NCI-H1105 treated with DMSO at 0.1 percent for 48 hours (cell line): ENCODE results near the gene TECPR1.

Experiments
- DNase-seq: peaks from one replicate; lab custom pipeline; 2025; lab: John Stamatoyannopoulos, UW

TECPR1 gene

DNA sequence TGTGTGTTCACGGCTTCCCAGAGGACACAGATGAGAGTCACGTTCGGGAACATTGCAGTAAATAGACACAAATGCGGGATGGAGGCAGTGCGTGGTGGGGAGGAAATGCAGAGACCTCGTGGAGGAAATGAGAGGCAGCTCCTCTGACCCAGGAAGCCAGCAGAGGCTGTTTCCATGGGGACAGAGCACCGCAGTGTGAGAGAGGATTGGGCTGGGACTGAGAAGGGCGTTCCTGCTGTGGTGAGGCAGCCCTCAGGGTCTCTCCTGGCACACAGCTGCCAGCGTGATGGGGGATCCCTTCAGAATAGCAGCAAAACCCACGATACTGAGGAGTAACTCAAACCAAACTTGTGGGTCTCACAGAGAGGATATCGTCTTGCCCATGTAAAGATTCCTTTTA is 62.5 kb downstream of the TECPR1 start:
- DNase-seq, result no peak

DNA sequence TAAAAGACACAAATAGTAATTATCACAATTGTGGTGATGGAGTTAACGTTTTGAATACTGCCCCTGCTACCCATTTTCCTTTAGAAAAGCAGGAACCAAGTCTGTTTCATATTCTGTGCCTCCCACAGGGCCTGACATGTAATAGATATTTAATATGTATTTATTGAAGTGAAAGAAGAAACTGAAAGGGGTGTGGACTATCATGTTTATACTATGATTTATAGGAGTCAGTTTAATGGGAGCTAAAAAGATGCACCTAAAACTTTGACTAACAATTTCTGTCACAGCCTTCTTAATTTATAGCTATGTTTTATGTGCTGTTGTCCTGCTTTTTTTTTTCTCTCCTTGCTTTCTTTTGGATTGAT is 64.9 kb downstream of the TECPR1 start:
- no peak for DNase-seq

DNA sequence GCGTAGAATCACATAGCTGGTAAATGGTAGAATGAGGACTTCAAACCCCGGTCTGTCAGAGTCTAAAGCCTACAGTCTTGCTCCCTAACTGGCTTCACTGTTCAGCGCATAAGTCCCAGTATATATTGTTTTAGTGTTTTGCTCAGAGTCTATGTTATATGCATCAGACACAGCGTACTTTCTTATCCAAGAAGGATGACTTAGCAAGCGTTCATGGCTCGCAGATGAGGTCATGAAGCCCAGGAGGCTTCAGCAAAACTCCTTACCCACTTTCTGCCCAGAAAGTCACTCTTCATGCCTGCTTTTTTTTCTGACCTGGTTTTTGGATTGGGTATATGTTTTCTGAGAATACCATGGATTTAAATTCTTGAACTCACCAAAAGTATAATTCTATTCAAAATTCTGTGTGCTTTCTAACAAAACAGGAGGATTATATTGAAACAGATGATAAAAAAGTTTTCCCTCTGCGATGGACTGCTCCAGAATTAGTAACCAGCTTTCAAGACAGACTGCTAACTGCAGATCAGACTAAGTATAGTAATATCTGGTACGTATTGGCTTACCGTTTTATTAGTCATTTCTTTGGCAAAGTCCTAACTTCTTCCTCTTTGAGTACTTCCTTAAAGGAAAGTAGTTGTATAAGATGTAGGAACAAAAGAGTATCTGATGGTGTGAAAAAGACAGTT is 65.4 kb downstream of the TECPR1 start:
- DNase-seq, result no peak

DNA sequence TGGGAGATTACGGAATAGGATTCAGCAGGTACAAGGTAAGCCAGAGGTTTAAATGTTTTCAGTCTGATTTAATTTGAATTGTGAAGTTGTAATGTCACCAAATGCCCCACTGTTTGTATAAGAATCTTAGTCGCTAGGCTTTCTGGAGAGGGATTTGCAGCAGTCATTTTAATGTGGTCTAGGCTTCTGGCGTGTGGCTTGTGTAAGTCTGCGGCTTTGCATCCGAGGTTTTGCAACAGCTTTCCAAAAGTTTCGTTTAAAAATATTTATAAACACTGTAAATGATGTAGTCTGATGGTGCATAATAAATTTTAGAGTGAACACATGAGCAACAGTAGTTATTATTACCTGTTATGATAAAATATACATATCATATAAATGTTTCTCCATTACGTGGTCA is 66.9 kb downstream of the TECPR1 start:
- no peak for DNase-seq

DNA sequence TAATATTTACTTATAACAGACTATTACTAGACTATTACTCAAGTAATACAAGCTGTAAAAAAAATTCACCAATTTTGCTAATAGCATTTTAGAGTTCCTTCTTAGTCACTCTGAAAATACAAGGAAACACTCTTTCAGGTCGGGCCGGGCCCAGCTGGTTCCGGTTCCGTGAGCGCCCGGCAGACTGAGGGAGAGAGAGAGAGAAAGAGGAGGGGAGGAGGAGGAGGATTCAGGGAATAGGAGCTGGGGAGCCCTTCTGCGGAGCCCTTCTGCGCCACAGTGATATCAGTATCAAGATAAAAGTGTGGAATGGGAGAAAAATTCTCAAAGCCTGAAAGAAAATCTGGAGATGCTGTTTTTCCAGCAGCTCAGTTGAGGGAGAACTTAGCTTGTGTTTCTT is 71.3 kb downstream of the TECPR1 start:
- no peak for DNase-seq

DNA sequence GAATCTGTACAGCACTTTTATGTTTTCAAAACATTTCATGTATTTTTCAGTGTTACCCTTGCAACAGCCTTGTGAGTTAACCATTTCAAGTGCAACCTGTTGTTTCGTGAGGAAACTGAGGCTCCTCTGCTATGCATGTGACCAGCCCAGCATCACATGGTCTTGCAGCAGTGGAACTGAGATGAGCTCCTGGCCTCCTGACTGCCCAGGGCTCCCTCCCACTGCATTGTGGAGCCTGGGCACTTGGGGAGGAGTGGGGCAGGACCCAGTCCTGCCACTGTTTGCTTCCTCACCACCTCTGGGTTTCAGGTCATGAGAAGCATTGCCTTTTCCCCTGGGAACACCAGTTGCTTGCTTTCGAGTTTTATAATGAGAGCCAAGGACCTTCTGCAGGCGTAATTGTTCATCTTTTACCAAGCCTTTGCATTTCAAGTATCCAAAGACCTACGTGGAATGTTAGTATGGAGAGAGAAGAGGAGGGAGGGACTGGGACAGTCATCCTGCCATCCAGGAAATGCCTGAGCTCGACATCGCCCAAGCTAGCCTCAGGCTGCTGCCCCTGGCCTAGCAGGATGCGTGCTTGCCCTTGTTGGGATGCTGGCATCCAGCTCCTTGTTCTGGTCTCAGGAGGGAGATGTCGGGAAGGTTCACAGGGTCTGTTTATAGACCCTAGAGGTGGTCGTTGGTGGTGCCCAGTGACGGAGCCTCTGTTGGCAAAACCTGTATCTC is 73.1 kb downstream of the TECPR1 start:
- DNase-seq, result no peak

DNA sequence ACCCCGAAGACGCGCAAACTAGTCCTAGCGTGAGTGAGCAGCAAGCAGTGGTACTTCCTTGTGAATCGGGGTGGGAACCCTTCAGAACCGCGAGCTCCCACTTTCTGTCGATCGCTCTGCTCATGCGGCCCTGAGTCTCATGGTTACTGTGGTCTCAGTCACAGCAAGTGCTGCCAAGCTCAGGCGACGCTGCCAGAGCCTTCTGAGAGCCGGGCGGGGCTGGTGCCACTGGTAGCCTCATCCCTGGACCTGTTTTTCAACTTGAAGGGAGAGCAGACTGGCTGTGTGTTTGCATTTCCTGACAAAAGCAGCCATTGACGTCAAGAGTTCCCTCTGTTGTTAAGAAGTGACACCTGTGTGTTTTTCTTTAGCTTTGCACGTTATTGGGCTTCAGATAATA is 73.7 kb downstream of the TECPR1 start:
- DNase-seq, result no peak

DNA sequence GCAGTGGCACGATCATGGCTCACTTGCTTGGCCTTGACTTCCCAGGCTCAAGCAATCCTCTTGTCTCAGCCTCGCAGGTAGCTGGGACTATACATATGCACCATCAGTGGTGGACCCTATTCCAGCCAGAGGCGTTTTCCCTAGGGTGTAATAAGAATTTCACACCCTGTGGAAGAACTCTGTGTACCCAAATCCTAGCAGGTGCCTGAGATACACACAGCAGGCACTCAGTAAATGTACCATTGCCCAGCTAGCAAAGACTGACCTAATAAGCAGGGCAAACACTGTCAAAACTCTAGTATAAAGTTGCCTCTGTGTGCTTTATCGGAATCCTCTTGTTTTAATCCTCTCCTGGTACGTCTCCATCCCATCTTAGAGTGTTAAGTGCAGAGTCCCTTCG is 74.5 kb downstream of the TECPR1 start:
- no peak for DNase-seq

DNA sequence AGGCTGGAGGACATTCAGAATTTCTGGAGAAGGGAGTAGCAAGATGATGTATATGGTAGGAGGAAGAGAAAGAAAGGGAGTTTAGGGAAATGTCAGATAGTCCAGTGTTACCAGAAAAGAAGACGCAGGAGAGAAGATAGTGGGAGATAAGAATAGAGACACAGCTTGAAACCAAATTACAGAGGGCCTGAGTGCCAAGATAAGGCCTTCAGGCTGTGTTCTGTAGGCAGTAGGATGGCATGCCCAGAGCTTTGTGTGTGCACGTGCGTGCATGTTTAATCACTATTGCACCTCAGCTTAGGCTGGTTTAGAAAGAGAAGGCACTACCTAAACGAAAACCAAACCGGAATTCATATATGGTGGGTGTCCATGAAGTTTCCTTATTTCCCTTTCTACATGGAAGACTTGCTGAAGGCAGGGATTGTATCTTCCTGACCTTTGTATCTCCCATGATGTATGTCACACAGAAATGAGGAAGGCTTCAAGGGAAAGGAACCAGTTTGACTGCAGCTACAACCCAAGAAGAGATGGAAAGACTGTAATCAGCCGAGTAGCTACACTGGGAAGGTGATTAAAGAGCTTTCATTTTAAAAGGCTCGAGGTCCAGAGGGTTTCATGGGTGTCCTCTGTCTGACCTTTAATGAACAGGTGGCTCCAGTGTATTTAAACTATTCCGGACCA is 76.6 kb downstream of the TECPR1 start:
- DNase-seq, result no peak

DNA sequence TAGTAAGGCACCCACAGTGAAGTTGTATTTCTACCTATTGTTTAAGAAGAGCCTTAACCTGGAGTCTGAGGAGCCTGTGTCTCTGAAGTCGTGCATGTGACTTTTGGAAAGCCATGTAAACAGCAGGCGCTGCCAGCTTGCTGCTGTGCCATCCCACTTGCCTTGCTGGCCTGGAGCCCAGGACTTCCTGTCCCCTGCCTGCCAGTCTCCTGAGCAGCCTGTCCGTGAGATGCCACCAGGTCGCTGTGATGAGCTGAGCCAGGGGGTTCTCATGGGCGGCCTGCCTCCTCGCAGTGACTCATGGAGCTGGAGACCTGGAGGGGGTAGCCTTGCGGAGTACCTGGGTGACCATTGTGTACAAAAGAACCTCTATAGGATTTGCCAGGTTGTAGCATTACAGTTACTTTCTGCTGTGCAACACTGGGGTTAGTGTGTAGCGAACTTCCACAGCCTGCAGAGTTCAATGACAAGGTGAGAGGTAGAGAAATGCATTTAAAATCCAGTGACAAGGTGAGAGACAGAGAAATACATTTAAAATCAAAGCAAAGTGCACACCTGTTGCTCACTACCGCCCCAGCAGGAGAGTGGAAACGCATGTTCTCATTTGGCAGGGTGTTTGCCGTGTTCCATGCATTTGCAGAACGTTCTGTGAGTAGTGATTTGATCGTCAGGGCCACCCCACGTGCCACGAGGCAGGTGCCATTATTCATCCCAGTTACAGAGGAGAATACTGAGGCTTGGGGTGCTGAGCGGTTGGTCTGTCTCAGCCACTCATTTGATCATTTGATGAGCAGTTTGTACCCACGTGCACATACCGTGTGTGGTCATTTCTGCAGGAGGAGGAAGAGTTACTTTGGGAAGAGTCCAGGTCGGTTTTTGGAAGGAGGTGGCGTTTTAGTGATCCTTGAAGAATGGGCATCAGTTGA is 77.4 kb downstream of the TECPR1 start:
- no peak for DNase-seq

DNA sequence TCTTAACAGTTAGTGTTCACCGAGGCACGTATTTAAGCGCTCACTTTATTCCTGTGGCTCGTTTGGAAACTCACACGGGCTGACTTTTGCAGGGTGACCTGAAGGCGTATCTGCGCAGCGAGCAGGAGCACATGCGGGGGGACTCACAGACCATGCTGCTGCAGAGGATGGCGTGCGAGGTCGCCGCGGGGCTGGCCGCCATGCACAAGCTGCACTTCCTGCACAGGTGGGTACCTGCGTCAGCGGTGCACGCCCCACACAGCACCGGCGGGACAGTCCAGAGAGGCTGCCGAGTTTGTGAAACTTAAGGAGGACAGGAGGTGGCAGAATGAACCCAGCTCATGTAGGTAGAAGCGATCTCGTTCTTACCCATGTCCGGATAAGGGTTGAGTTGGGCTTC is 80.6 kb downstream of the TECPR1 start:
- DNase-seq, result no peak

DNA sequence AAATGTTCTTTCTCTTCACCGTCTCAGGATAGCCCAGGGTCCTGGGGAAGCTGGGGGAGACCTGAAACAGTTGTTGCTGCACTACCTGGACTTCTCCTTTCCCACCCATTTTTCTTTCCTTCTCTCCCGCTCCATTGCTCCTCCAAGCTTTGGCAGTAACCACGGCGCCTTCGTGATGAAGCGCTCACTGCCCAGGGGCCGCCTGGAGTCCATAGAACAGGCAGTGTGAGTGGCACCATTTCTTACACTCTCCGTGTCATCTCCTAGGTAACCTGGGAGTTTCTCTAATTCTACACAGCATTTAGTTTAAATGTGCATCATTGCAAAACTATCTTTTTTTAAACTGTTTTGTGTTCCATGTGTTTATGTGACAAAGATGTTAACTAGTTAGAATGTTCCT is 81.1 kb downstream of the TECPR1 start:
- no peak for DNase-seq

DNA sequence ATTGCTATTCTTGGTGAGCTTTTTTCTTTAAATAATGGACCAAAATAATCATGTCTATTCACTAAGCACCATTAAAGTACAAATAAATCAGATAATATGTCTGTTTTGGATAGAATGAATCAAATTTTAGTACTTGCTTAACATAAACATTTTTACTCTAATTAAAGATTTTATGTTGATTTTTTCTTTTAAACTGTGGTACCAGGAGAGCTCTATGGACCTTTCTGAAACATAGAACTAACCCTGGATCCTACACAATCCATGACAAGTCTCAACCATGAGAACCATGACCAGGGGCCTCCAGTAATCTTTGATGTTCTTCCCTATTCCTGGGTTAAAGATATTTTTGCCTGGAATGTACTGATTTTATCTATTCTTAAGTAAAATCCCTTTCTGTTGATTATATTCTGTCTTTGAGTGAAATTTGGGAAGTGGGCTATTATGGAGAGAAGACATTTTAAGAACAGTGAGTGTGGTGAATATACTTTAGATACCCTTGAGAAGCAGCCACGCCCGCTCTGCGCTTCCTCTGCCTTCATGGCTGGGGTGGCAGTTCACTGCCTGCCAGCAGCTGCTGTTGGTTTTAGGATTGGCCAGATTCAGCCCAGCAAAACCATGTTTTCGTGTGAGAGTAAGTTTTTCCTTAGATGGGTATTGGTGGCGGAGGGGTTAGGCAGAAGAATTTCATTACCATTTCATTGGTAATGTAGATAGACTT is 83.0 kb downstream of the TECPR1 start:
- DNase-seq, result no peak

DNA sequence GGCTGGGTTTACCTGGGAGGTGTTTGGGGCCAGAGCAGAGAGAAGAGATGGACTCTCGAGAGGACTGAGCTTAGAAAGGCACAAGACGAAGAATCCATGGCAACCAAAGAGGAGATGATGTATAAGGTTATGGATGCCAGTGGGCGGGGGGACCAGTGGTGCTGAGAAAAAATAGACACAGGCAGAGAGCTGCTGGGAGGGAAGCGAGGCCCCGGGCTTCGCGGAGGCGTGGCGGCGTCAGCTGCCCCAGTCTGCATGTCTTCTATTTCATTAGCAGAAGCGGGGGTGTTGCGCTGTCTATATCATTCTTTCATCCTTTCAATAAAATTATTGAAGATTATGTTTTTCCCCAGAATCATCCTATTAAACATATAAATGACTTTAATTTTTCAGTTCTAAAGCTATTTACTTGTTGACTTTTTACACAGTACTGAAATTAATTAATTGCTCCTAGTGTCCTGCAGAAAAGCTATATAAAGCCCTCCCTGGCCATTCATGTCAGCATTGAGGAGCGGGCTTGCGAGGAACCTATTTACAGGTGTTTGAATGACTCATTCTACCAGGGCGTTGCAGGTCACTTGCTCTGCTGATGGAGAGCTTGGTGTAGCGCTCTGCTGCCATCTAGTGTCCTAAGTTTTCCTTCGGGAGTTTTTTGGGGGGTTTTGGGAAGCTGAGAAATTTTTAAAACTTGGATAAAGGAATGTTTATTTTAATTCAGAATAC is 83.7 kb downstream of the TECPR1 start:
- peak; percentile 60 for DNase-seq

DNA sequence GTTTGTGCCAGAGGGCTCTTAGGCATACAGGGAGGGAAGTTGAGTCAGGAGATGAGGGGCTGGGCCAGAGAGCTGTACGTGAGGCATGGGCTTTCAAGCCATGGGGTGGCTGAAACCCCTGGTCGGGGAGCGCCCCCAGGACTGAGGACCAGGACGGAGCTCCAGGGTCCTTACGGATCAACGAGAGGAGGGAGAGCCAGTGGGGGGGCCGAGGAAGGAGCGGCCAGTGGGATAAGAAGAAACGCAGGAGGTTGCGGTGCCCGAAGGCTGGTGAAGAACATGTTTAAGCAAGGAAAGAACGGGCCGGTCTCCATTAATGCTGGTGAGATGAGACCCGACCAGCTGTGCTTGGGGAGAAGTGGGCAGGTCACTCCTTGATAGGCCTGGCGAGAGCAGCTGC is 84.4 kb downstream of the TECPR1 start:
- no peak for DNase-seq

DNA sequence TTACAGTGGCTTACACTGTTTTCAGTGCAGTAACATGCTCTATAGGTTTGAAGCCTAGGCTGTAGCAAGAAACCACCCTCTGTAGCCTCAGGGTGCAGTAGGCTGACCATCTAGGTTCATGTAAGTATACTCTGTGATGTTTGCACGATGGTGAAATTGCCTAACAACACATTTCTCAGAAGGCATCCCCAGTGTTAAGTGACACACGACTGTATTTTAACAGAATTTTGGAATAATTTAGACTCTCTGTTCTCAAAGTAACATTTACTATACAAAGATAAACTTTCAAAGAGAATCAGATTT is 85.4 kb downstream of the TECPR1 start:
- DNase-seq, result no peak

DNA sequence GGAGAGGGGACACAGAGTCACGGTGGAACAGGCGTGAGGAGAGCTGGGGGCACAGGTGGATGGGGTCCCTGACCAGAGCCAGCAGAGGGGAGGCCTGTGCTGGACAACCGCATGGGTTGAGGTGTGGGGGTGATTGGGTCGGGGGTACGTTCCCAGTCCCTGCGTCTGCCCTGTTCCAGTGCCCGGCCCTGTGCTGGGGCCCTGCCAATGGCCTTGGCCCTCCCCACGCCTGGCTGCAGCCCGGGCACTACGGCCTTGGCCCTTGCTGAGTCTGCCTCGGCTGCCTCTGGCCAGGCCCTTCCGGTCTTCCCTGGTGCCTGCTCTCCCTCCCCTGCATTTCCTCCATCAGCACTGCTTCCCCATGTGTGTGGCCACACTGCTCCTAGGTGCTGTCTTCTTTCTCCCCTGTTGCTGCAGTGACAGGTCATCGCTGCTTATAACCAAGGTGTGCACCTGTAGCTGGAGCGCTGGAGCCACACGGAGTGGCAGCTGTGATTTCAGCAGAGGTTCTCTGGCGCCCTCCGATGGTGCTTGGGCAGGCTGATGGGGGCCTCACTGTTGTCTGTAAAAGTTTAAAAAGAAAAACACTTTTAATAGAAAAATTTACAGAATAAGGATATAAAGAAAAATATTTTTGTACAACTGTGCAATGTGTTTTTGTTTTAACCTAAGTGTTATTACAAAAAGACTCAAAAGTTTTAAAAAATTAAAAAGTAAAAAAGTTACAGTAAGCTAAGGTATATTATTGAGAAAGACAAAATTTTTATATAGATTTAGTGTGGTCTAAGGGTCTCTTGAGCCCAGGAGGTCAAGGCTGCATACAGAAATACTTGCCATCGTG is 86.0 kb downstream of the TECPR1 start:
- DNase-seq, result peak; percentile 20
